HFF-Myc (cell line): ENCODE results near the gene JTB.
A peak's percentile ranks its signal among the peaks of the same experiment; 100 is the strongest.

ENCODE experiments used
- DNase-seq: peaks from one replicate; pipeline ENCODE4 v3.0.0-alpha.2; 2011; ENCODE audit warnings: low read depth; ENCODE audit errors: extremely low read depth
- H3K4me3 ChIP-seq: replicated peaks from 2 replicates; pipeline ENCODE4 v1.5.1; 2011; ENCODE audit warnings: low read depth, mild to moderate bottlenecking, control low read depth, low read length
- TF ChIP-seq, protein P1 (sequence below): IDR thresholded peaks from 2 replicates; pipeline ENCODE4 v1.5.1; 2012; ENCODE audit warnings: mild to moderate bottlenecking, low read depth, low read length, control low read depth; ENCODE audit errors: missing control alignments

Gene JTB

DNA sequence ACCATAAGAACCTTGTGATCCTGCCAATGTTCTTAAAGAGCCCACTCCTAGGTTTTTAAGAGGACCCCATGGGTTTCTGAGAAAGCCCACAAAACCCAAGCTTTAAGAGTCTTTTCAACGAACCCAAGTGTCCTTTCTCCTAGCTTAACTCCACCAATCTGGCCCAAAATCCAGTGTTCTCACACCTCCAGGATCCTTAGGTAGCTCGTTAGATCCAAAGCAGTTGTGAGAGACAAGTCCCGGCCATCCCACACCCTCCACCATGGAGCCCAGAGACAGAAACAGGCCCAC is 32.7 kb downstream of the JTB start:
- DNase-seq = no peak
- peak overlapping the region; percentile 83 for H3K4me3 ChIP-seq
- TF ChIP-seq, protein P1, sequence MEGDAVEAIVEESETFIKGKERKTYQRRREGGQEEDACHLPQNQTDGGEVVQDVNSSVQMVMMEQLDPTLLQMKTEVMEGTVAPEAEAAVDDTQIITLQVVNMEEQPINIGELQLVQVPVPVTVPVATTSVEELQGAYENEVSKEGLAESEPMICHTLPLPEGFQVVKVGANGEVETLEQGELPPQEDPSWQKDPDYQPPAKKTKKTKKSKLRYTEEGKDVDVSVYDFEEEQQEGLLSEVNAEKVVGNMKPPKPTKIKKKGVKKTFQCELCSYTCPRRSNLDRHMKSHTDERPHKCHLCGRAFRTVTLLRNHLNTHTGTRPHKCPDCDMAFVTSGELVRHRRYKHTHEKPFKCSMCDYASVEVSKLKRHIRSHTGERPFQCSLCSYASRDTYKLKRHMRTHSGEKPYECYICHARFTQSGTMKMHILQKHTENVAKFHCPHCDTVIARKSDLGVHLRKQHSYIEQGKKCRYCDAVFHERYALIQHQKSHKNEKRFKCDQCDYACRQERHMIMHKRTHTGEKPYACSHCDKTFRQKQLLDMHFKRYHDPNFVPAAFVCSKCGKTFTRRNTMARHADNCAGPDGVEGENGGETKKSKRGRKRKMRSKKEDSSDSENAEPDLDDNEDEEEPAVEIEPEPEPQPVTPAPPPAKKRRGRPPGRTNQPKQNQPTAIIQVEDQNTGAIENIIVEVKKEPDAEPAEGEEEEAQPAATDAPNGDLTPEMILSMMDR = no peak

DNA sequence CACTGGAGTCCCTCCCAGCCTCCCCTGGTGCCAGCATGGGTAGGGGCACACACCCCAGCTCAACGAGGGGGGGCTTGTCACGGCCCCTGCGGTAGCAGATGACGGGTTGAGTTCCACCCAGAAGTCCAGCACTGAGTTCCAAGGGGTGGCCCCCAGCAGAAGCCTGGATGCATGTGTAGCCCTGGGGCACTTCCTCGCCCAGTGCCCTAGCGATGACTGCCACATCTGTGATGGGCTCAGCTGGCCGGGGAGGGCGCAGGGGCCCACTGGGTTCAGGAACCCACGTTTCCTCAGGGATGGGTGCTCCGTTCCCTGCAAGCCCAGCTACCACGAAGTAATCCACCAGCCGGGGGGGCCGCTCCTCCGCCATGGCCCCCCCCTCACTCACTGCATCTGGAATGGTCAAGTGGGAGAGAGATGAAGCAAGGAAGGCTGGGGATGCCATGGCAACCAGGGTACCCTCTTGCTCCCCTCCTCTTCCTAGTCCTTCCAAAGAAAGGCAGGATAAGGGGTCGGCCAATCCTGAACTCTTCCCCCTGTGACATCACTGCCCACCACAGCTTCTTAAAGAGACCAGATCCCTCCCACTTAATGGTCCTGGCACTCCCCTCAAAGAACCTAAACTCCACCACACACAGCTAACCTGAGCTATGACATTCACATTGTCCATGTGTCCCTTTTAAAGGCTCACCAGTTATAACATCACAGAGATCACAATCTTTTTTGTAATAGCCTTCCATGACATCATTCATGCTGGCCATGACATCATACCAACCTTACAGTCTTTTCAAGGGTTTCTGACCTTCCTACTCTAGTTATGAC is 33.3 kb downstream of the JTB start:
- H3K4me3 ChIP-seq = no peak overlapping the region
- TF ChIP-seq, protein P1 = no peak
- DNase-seq = no peak

DNA sequence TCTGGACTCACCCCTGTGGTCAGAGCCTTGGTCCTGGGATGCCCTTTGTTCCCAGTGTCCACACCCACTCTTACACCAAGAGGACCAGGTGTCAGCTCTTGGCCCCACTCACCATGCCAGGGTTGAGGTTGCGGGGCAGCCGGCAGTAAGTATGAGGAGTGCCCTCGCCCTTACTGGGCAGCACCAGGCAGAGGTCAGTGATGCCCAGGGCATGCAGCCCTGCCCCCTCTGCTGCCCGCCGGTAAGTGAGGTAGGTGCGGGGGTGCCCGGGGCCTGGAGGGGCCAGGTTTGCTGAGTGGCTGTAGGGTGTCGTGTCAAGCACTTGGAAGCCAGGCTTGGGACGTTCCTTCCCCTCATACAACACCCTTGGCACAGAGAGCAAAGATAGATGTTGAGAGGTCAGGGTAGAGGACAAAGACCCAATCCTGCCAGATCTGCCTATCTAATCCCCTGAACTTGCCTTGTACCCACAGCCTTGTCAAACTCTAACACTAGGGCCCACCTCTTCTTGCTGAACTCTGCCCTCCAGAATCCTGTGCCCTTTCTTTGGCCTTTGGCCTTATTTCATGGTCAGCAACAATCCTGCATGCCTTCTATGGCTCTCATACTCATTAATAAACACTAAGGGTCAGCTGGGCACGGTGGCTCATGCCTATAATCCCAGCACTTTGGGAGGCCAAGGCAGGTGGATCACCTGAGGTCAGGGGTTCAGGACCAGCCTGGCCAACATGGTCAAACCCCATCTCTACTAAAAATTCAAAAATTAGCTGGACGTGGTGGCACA is 34.5 kb downstream of the JTB start:
- DNase-seq = no peak
- no peak overlapping the region for H3K4me3 ChIP-seq
- TF ChIP-seq, protein P1 = no peak

DNA sequence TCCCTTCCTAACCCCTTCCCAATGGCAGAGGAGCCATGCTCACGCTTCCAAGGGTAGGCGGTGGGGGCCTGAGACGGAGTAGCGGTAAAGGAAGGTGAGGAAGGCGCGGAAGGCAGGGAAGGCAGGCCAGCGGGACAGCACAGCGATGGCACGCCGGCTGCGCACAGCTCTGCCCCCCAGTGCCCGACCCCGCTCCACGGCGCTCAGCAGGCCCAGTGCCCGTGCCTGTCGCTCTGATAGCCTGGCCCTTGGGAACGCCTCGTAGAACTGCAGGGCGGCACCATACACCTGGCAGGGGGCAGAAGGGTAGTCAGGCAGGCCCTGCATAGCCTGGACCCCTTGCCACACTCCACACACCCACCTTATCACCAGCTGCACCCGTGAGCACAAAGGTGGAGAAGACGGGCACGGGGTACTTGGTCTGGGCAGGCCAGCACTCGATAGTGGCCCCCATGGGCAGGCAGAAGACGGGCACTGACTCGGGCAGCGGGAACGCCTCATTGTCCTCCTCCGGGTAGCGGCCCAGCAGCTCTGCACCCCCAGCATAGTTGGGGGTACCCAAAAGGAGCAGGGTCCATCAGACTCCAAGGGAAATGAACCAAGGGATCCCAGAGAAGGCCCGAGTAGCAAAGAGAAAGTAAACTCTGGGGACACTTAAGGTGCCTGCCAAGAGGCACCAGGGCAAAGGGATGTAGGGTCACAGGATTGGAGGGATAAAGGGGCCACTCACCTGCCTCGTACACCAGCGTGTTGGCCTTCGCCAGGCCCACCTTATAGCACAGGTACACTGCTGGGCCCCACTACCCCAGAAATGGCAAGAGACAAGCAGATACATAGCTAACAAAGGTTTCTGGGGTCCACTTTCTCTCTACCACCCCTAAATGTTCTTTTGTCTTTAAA is 35.4 kb downstream of the JTB start:
- no peak overlapping the region for H3K4me3 ChIP-seq
- no peak for DNase-seq
- TF ChIP-seq, protein P1 = no peak

DNA sequence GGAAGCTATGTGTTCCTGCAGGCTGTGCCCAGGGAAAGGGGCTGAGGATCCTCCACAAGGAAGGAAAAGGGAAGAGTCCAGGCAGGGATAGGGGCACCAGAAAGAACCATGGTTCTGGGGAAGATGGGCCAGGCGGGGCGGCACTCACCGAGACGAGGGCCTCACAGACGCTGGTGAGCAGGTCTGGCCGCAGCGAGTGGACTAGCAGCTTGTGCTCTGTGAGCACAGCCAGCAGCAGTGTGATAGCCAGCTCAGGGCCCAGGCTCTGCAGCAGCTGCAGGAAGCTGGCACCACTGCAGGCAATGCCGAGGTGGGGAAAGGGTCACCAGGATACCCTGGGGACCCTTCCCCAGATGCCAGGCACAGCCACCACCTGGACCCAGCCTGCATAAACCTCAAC is 36.7 kb downstream of the JTB start:
- no peak for DNase-seq
- no peak overlapping the region for H3K4me3 ChIP-seq
- TF ChIP-seq, protein P1 = no peak

DNA sequence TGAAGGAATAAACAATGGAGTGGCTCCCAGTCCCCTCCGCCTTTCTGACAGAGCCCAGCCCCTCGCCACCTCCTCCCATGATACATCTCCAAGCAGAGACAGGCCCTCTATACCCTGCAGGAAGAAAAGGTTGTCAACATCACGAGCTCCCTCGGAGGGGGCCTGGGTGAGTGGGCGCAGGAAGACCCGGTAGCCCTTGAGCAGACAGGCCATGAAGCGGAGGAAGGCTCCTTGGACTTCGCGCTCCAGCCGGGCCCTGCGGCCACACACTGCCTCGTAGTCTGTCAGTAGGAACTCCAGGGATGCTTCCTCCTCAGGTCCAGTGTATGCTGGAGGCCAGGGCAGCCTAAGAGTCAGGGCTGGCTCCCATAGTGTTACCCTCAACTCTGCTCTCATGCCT is 38.0 kb downstream of the JTB start:
- DNase-seq = no peak
- TF ChIP-seq, protein P1 = no peak
- no peak overlapping the region for H3K4me3 ChIP-seq
